ENCODE results near the gene GBP5.

Gene GBP5

DNA sequence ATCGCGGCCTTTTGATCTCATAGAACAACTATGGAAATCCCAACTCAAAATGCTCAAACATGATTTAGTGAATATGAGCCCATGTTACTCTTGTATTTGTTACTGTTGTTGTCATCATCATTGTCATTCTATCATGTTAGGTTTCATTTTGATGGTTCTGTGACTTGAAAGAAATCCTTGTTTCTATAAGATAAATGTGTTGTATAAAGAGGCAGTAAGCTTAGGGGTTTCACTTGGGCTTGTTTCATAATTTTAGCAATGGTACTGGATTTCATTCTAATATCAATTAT lies 15.3 kb upstream of the GBP5 start:
- no peak for ATAC-seq
- TF ChIP-seq PPARA (CRISPR knock-in tag; IDR thresholded peaks at IDR 0.05; ENCODE audit: borderline replicate concordance), result no peak
- no peak for TF ChIP-seq ESRRG (CRISPR knock-in tag; IDR thresholded peaks at IDR 0.05)
- TF ChIP-seq, protein P1, sequence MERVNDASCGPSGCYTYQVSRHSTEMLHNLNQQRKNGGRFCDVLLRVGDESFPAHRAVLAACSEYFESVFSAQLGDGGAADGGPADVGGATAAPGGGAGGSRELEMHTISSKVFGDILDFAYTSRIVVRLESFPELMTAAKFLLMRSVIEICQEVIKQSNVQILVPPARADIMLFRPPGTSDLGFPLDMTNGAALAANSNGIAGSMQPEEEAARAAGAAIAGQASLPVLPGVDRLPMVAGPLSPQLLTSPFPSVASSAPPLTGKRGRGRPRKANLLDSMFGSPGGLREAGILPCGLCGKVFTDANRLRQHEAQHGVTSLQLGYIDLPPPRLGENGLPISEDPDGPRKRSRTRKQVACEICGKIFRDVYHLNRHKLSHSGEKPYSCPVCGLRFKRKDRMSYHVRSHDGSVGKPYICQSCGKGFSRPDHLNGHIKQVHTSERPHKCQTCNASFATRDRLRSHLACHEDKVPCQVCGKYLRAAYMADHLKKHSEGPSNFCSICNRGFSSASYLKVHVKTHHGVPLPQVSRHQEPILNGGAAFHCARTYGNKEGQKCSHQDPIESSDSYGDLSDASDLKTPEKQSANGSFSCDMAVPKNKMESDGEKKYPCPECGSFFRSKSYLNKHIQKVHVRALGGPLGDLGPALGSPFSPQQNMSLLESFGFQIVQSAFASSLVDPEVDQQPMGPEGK (CRISPR knock-in tag; IDR thresholded peaks at IDR 0.05; ENCODE audit: borderline replicate concordance), result no peak
- no peak for TF ChIP-seq ZFP3 (CRISPR knock-in tag; IDR thresholded peaks at IDR 0.05)
- TF ChIP-seq, protein P2, sequence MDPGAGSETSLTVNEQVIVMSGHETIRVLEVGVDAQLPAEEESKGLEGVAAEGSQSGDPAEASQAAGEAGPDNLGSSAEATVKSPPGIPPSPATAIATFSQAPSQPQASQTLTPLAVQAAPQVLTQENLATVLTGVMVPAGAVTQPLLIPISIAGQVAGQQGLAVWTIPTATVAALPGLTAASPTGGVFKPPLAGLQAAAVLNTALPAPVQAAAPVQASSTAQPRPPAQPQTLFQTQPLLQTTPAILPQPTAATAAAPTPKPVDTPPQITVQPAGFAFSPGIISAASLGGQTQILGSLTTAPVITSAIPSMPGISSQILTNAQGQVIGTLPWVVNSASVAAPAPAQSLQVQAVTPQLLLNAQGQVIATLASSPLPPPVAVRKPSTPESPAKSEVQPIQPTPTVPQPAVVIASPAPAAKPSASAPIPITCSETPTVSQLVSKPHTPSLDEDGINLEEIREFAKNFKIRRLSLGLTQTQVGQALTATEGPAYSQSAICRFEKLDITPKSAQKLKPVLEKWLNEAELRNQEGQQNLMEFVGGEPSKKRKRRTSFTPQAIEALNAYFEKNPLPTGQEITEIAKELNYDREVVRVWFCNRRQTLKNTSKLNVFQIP (CRISPR knock-in tag; IDR thresholded peaks at IDR 0.05; ENCODE audit: borderline replicate concordance, low read depth), result no peak
- TF ChIP-seq ZC3H10 (CRISPR knock-in tag; IDR thresholded peaks at IDR 0.05), result no peak
- no peak for TF ChIP-seq ZNF70 (CRISPR knock-in tag; IDR thresholded peaks at IDR 0.05)
- no peak for TF ChIP-seq BACH2 (CRISPR knock-in tag; IDR thresholded peaks at IDR 0.05; ENCODE audit: borderline replicate concordance)
- TF ChIP-seq, protein P3, sequence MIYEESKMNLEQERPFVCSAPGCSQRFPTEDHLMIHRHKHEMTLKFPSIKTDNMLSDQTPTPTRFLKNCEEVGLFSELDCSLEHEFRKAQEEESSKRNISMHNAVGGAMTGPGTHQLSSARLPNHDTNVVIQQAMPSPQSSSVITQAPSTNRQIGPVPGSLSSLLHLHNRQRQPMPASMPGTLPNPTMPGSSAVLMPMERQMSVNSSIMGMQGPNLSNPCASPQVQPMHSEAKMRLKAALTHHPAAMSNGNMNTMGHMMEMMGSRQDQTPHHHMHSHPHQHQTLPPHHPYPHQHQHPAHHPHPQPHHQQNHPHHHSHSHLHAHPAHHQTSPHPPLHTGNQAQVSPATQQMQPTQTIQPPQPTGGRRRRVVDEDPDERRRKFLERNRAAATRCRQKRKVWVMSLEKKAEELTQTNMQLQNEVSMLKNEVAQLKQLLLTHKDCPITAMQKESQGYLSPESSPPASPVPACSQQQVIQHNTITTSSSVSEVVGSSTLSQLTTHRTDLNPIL (CRISPR knock-in tag; IDR thresholded peaks at IDR 0.05; ENCODE audit: low read depth), result no peak
- TF ChIP-seq OSR1 (CRISPR knock-in tag; IDR thresholded peaks at IDR 0.05), result no peak
- no peak for TF ChIP-seq SNAI2 (CRISPR knock-in tag; IDR thresholded peaks at IDR 0.05)
- no peak for TF ChIP-seq CSDC2 (CRISPR knock-in tag; IDR thresholded peaks at IDR 0.05)
- TF ChIP-seq, protein P4, sequence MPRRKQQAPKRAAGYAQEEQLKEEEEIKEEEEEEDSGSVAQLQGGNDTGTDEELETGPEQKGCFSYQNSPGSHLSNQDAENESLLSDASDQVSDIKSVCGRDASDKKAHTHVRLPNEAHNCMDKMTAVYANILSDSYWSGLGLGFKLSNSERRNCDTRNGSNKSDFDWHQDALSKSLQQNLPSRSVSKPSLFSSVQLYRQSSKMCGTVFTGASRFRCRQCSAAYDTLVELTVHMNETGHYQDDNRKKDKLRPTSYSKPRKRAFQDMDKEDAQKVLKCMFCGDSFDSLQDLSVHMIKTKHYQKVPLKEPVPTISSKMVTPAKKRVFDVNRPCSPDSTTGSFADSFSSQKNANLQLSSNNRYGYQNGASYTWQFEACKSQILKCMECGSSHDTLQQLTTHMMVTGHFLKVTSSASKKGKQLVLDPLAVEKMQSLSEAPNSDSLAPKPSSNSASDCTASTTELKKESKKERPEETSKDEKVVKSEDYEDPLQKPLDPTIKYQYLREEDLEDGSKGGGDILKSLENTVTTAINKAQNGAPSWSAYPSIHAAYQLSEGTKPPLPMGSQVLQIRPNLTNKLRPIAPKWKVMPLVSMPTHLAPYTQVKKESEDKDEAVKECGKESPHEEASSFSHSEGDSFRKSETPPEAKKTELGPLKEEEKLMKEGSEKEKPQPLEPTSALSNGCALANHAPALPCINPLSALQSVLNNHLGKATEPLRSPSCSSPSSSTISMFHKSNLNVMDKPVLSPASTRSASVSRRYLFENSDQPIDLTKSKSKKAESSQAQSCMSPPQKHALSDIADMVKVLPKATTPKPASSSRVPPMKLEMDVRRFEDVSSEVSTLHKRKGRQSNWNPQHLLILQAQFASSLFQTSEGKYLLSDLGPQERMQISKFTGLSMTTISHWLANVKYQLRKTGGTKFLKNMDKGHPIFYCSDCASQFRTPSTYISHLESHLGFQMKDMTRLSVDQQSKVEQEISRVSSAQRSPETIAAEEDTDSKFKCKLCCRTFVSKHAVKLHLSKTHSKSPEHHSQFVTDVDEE (CRISPR knock-in tag; IDR thresholded peaks at IDR 0.05), result no peak
- TF ChIP-seq ISL1 (CRISPR knock-in tag; IDR thresholded peaks at IDR 0.05), result no peak
- TF ChIP-seq TCF4 (CRISPR knock-in tag; IDR thresholded peaks at IDR 0.05; ENCODE audit: borderline replicate concordance), result no peak

DNA sequence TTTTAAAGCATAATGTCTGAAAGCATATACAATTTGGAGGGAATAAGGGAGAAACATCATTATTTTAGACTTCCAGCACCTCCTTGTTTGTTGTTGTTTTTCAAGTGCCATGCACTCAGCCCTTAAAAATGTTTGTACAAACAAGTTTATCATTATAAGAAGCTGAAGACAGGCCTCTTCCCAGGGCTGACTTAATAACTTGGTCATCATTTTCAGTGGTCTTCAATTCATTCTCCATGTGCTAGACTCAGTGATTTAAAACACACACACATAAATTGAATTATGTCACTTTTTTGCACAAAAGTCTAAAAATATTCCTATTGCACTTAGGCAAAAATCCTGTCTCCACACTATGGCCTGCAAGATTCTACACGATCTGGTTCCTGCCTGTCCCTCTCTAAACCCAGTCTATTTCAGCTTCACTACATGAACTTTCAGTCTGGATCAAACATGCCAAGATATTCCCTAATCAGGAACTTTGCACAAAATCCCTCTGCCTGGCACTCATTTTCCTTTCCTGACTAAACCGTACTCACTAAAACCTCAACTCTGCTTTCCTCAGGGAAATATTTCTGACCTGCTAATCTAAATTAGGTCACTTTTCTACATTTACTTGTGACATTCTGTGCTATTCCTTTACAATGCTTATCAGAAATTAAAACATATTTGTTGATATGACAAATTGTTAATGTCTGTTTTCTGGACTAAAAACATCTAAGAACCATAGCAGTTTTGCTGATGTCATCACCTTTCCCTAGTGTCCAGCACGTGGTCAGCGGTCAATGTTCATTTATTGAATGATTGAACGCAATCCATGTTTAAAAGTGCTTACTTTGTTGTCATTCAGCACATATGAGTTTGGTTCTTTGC lies 14.8 kb upstream of the GBP5 start:
- no peak for ATAC-seq
- TF ChIP-seq, protein P2 (CRISPR knock-in tag; IDR thresholded peaks at IDR 0.05; ENCODE audit: borderline replicate concordance, low read depth), result no peak
- TF ChIP-seq SNAI2 (CRISPR knock-in tag; IDR thresholded peaks at IDR 0.05) (no peak), OSR1 (CRISPR knock-in tag; IDR thresholded peaks at IDR 0.05) (no peak), ZNF565 (CRISPR knock-in tag; conservative IDR thresholded peaks at IDR 0.05; ENCODE audit: low read depth) (no peak), ISL1 (CRISPR knock-in tag; IDR thresholded peaks at IDR 0.05) (no peak), ZC3H10 (CRISPR knock-in tag; IDR thresholded peaks at IDR 0.05) (no peak), ZFP30 (CRISPR knock-in tag; IDR thresholded peaks at IDR 0.05) (no peak), TCF4 (CRISPR knock-in tag; IDR thresholded peaks at IDR 0.05; ENCODE audit: borderline replicate concordance) (no peak), PPARA (CRISPR knock-in tag; IDR thresholded peaks at IDR 0.05; ENCODE audit: borderline replicate concordance) (no peak), GLIS3 (CRISPR knock-in tag; IDR thresholded peaks at IDR 0.05) (no peak), ZFP3 (CRISPR knock-in tag; IDR thresholded peaks at IDR 0.05) (no peak), ESRRG (CRISPR knock-in tag; IDR thresholded peaks at IDR 0.05) (no peak)
- TF ChIP-seq, protein P4 (CRISPR knock-in tag; IDR thresholded peaks at IDR 0.05), result no peak
- TF ChIP-seq, protein P3 (CRISPR knock-in tag; IDR thresholded peaks at IDR 0.05; ENCODE audit: low read depth), result no peak
- TF ChIP-seq, protein P5, sequence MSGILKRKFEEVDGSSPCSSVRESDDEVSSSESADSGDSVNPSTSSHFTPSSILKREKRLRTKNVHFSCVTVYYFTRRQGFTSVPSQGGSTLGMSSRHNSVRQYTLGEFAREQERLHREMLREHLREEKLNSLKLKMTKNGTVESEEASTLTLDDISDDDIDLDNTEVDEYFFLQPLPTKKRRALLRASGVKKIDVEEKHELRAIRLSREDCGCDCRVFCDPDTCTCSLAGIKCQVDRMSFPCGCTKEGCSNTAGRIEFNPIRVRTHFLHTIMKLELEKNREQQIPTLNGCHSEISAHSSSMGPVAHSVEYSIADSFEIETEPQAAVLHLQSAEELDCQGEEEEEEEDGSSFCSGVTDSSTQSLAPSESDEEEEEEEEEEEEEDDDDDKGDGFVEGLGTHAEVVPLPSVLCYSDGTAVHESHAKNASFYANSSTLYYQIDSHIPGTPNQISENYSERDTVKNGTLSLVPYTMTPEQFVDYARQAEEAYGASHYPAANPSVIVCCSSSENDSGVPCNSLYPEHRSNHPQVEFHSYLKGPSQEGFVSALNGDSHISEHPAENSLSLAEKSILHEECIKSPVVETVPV (CRISPR knock-in tag; IDR thresholded peaks at IDR 0.05), result no peak
- TF ChIP-seq, protein P1 (CRISPR knock-in tag; IDR thresholded peaks at IDR 0.05; ENCODE audit: borderline replicate concordance), result no peak
